OCI-LY7 (cell line): ENCODE data around the gene KLHL26. TPM values are rescaled to one million over a fixed set of nuclear protein-coding genes. Genes with fewer than 3 reads are reported as not detected.

ENCODE experiments used
- small RNA-seq: library from RNA; depleted of rRNA; stranded (forward); fragments of <200 nt; gene quantifications from one replicate; pipeline ENCODE3, GENCODE V24; 2014
- total RNA-seq, 2 experiments: library from RNA; depleted of rRNA in 1 of 2; stranded (reverse); fragments of >200 nt in 1 of 2; shearing (Covaris generic) in 1 of 2; gene quantifications; 2 replicates each; pipeline ENCODE4 v1.2.3, GENCODE V29; 2014 to 2022

KLHL26 gene
- total RNA-seq, 2 experiments from 2014 or later, result 1.0 to 8.9 TPM

Small RNA genes lying within 50 kb of the gene (small RNA-seq; reads per million reads assigned to genes)
- not detected for gene RN7SL155P

Other genes with a start within 250 kb of the KLHL26 start
- gene LRRC25, start 239.4 kb upstream of the KLHL26 start, total RNA-seq (2014; rRNA removed; shearing (Covaris generic)), result 0.49 and 0.98 TPM in 2 replicates
- 3.2 and 4.1 TPM in 2 replicates for gene LRRC25, start 239.4 kb upstream of the KLHL26 start, total RNA-seq (2022)
- gene SSBP4, start 217.6 kb upstream of the KLHL26 start, total RNA-seq (2014; rRNA removed; shearing (Covaris generic)), result 54.8 and 92.9 TPM in 2 replicates
- gene SSBP4, start 217.6 kb upstream of the KLHL26 start, total RNA-seq (2022), result 97.5 and 117 TPM in 2 replicates
- 0.72 and 1.8 TPM in 2 replicates for gene ISYNA1, start 198.9 kb upstream of the KLHL26 start, total RNA-seq (2014; rRNA removed; shearing (Covaris generic))
- gene ISYNA1, start 198.9 kb upstream of the KLHL26 start, total RNA-seq (2022), result 8.9 and 10.9 TPM in 2 replicates
- gene ELL, start 115.0 kb upstream of the KLHL26 start, total RNA-seq (2014; rRNA removed; shearing (Covaris generic)), result 14.4 and 18.7 TPM in 2 replicates
- gene ELL, start 115.0 kb upstream of the KLHL26 start, total RNA-seq (2022), result 24.6 and 26.5 TPM in 2 replicates
- 159 and 200 TPM in 2 replicates for gene FKBP8, start 93.5 kb upstream of the KLHL26 start, total RNA-seq (2014; rRNA removed; shearing (Covaris generic))
- gene FKBP8, start 93.5 kb upstream of the KLHL26 start, total RNA-seq (2022), result 189 and 201 TPM in 2 replicates
- 96.0 and 99.8 TPM in 2 replicates for gene KXD1, start 79.2 kb upstream of the KLHL26 start, total RNA-seq (2014; rRNA removed; shearing (Covaris generic))
- gene KXD1, start 79.2 kb upstream of the KLHL26 start, total RNA-seq (2022), result 96.7 and 101 TPM in 2 replicates
- 1,188 and 1,580 TPM in 2 replicates for gene UBA52, start 65.2 kb upstream of the KLHL26 start, total RNA-seq (2014; rRNA removed; shearing (Covaris generic))
- gene UBA52, start 65.2 kb upstream of the KLHL26 start, total RNA-seq (2022), result 1,496 and 1,653 TPM in 2 replicates
- 122 and 126 TPM in 2 replicates for gene REX1BD, start 48.2 kb upstream of the KLHL26 start, total RNA-seq (2014; rRNA removed; shearing (Covaris generic))
- 84.6 and 88.8 TPM in 2 replicates for gene REX1BD, start 48.2 kb upstream of the KLHL26 start, total RNA-seq (2022)
- gene CRLF1, start 30.2 kb upstream of the KLHL26 start, total RNA-seq (2014; rRNA removed; shearing (Covaris generic)), result 0.82 TPM in 1 of 2 replicates, not detected in the other
- 1.3 and 1.5 TPM in 2 replicates for gene CRLF1, start 30.2 kb upstream of the KLHL26 start, total RNA-seq (2022)
- 0.33 and 1.0 TPM in 2 replicates for gene TMEM59L, start 24.2 kb upstream of the KLHL26 start, total RNA-seq (2014; rRNA removed; shearing (Covaris generic))
- 0.84 and 0.89 TPM in 2 replicates for gene TMEM59L, start 24.2 kb upstream of the KLHL26 start, total RNA-seq (2022)
- 3.4 and 4.1 TPM in 2 replicates for gene CRTC1, start 46.7 kb downstream of the KLHL26 start, total RNA-seq (2014; rRNA removed; shearing (Covaris generic))
- gene CRTC1, start 46.7 kb downstream of the KLHL26 start, total RNA-seq (2022), result 10.0 and 10.3 TPM in 2 replicates
- gene COMP, start 154.3 kb downstream of the KLHL26 start, total RNA-seq (2014; rRNA removed; shearing (Covaris generic)), result not detected in 2 replicates
- not detected in 2 replicates for gene COMP, start 154.3 kb downstream of the KLHL26 start, total RNA-seq (2022)
- 65.2 and 77.2 TPM in 2 replicates for gene UPF1, start 194.9 kb downstream of the KLHL26 start, total RNA-seq (2014; rRNA removed; shearing (Covaris generic))
- gene UPF1, start 194.9 kb downstream of the KLHL26 start, total RNA-seq (2022), result 113 and 122 TPM in 2 replicates